Kidney (tissue), 14 donors: ENCODE results near the gene HPDL. TPM values are rescaled to one million over a fixed set of nuclear protein-coding genes. Genes with fewer than 3 reads are reported as not detected.

ENCODE experiments used
- DNase-seq, 5 donors: peaks; one replicate each; pipeline ENCODE4 v3.0.0-alpha.2; 2013 to 2020
- FAIRE-seq: peaks from 2 replicates; lab custom pipeline; 2012; peaks lifted over from hg19 to GRCh38; lab: Jason Lieb, UNC
- H3K27ac ChIP-seq, 2 donors: one replicate each; pipeline ENCODE4 v1.7.0; 2013; ENCODE audit warnings: low read depth in 2 of 2, low read length in 2 of 2, inconsistent platforms in 1 of 2
- H3K27me3 ChIP-seq: one replicate; pipeline ENCODE4 v1.7.1; 2013; ENCODE audit warnings: low read length, inconsistent platforms; ENCODE audit not compliant: control insufficient read depth, insufficient read depth
- H3K36me3 ChIP-seq, 3 donors: one replicate each; pipeline versions ENCODE4 v1.7.0 to v1.7.1; 2013; ENCODE audit warnings: low read length in 3 of 3, control low read depth in 1 of 3, inconsistent platforms in 1 of 3; ENCODE audit not compliant: insufficient read depth in 3 of 3, control insufficient read depth in 2 of 3
- H3K4me1 ChIP-seq, 3 donors: one replicate each; pipeline versions ENCODE4 v1.7.0 to v1.7.1; 2013; ENCODE audit warnings: low read length in 3 of 3, inconsistent platforms in 1 of 3, low read depth in 1 of 3; ENCODE audit not compliant: control insufficient read depth in 2 of 3, insufficient read depth in 2 of 3
- H3K4me3 ChIP-seq, 3 donors: one replicate each; pipeline versions ENCODE4 v1.7.0 to v1.8.1; 2013; ENCODE audit warnings: low read length in 3 of 3, control low read depth in 1 of 3, inconsistent platforms in 1 of 3
- H3K9ac ChIP-seq, 3 donors: one replicate each; pipeline versions ENCODE4 v1.7.0 to v1.7.1; 2013; ENCODE audit warnings: low read length in 3 of 3, control low read depth in 1 of 3, inconsistent platforms in 1 of 3
- H3K9me3 ChIP-seq, 3 donors: one replicate each; pipeline versions ENCODE4 v1.7.0 to v1.7.1; 2013; ENCODE audit warnings: low read length in 3 of 3, control low read depth in 1 of 3, inconsistent platforms in 1 of 3; ENCODE audit not compliant: control insufficient read depth in 2 of 3, insufficient read depth in 1 of 3
- intact Hi-C: fragments of 100-400 bp; cut with DNase I; formaldehyde crosslinking; loops from one replicate; pipeline ENCODE4 v1.11.1; 2022
- polyA plus RNA-seq: library from polyadenylated mRNA; stranded (reverse); fragments of 350-450 nt; fragmentation: Illumina TruSeq; extraction: RNeasy Lipid Tissue Mini Kit (QIAGEN cat#74804); gene quantifications from one replicate; pipeline ENCODE4 v1.2.3, GENCODE V29; 2014; ENCODE audit warnings: low read depth, low replicate concordance; ENCODE audit not compliant: insufficient read depth
- total RNA-seq: library from RNA; stranded (reverse); fragmentation: NEBNext Ultra II Directional; extraction: Animal tissue kit (Norgen Biotek cat#: 25700); gene quantifications from one replicate; pipeline ENCODE4 v1.2.1, GENCODE V29; 2021
- TF ChIP-seq, protein P1 (sequence below): IDR thresholded peaks from 3 replicates; pipeline ENCODE4 v1.5.1; 2012; ENCODE audit warnings: mild to moderate bottlenecking, moderate library complexity, borderline replicate concordance; ENCODE audit not compliant: insufficient read depth; ENCODE audit errors: extremely low read depth
- donor health status: control.
- donor health status: control.
- donor health status: control.
- donor health status: control.
- donor health status: control.
- donor health status: DM: yes; HTN: yes; CAD: no.
- donor health status: Normal renal cell carcinoma (clear cell type).

The HPDL gene
- total and polyA plus RNA-seq, 2 donors from 2014 or later = 0.66 TPM; not detected in 1

GRCh38 chr1:45319761-45320160, 6.9 kb upstream of the HPDL start:
- intact Hi-C loops = no loop called here
- Histone ChIP-seq H3K27me3 (no peaks in the 10 kb centered on the region), H3K27ac (no peak overlapping the region), H3K4me1 (no peaks in the 10 kb centered on the region), H3K36me3 (no peaks in the 10 kb centered on the region), H3K9me3 (no peaks in the 10 kb centered on the region), H3K9ac (no peak overlapping the region), H3K4me3 (no peak overlapping the region)
- TF ChIP-seq, protein P1, sequence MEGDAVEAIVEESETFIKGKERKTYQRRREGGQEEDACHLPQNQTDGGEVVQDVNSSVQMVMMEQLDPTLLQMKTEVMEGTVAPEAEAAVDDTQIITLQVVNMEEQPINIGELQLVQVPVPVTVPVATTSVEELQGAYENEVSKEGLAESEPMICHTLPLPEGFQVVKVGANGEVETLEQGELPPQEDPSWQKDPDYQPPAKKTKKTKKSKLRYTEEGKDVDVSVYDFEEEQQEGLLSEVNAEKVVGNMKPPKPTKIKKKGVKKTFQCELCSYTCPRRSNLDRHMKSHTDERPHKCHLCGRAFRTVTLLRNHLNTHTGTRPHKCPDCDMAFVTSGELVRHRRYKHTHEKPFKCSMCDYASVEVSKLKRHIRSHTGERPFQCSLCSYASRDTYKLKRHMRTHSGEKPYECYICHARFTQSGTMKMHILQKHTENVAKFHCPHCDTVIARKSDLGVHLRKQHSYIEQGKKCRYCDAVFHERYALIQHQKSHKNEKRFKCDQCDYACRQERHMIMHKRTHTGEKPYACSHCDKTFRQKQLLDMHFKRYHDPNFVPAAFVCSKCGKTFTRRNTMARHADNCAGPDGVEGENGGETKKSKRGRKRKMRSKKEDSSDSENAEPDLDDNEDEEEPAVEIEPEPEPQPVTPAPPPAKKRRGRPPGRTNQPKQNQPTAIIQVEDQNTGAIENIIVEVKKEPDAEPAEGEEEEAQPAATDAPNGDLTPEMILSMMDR = no peak
- DNase-seq = no peak
- FAIRE-seq = no peak

GRCh38 chr1:45321444-45321843, 5.3 kb upstream of the HPDL start:
- H3K27me3 ChIP-seq = no peaks in the 10 kb centered on the region
- H3K4me1 ChIP-seq = no peaks in the 10 kb centered on the region
- H3K27ac ChIP-seq = no peak overlapping the region
- intact Hi-C loops = no loop called here
- H3K9me3 ChIP-seq = no peaks in the 10 kb centered on the region
- FAIRE-seq (no peak), DNase-seq (no peak)
- H3K9ac ChIP-seq = no peak overlapping the region
- H3K36me3 ChIP-seq = no peaks in the 10 kb centered on the region
- no peak overlapping the region for H3K4me3 ChIP-seq
- TF ChIP-seq, protein P1 = no peak

DNA sequence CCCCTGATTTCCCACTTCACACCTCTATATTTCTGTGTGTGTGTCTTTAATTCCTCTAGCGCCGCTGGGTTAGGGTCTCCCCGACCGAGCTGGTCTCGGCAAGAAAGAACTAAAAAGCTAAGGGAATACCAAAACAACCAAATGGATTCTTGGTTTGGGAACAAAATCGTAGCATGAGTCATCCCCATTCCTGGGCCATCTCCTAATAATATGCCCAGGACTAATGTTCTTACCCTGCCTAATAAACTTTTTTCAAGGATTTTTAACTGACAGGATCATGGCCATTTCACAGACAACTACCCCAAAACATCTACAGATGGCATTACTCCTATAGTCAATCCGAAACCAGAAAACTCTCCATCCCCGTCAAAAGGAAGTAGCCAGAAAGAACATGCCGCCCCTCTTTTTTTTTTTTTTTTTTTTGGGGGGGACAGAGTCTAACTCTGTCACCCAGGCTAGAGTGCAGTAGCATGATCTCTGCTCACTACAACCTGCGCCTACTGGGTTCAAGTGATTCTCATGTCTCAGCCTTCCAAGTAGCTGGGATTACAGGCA, 4.1 kb upstream of the HPDL start:
- no peaks in the 10 kb centered on the region for H3K9me3 ChIP-seq

More for the DNA sequence above, 4.1 kb upstream of the HPDL start:
- DNase-seq (no peak), FAIRE-seq (no peak)
- intact Hi-C loops = no loop called here
- Histone ChIP-seq H3K27me3 (no peaks in the 10 kb centered on the region), H3K36me3 (no peaks in the 10 kb centered on the region), H3K4me1 (peaks cover 0 to 9% (median 0%) of the 10 kb centered on the region in 3 donors), H3K4me3 (no peak overlapping the region), H3K9ac (no peak overlapping the region), H3K27ac (no peak overlapping the region)
- TF ChIP-seq, protein P1 = no peak
